Cardiac muscle cell (in vitro differentiated cells and primary cell): ENCODE data around the gene C9. TPM values are rescaled to one million over a fixed set of nuclear protein-coding genes. Genes with fewer than 3 reads are reported as not detected.

Experiments
- DNase-seq, 2 donors: peaks; one replicate each; pipeline versions ENCODE4 v3.0.0 to v3.0.0-alpha.2; 2010 to 2017; ENCODE audit warnings: low read depth in 1 of 2, low spot score in 1 of 2
- H3K27ac ChIP-seq: fragments of 200-600 bp; sonication (generic); 2 replicates; pipeline ENCODE4 v1.5.1; 2016
- H3K27me3 ChIP-seq: fragments of 200-600 bp; sonication (generic); 2 replicates; pipeline ENCODE4 v1.6.0; 2016; ENCODE audit warnings: control low read depth
- H3K36me3 ChIP-seq: fragments of 200-600 bp; sonication (generic); 2 replicates; pipeline ENCODE4 v1.5.1; 2016; ENCODE audit warnings: control low read depth
- H3K4me1 ChIP-seq: fragments of 200-600 bp; sonication (generic); 2 replicates; pipeline ENCODE4 v1.8.1; 2017; ENCODE audit warnings: low read depth, mild to moderate bottlenecking, mixed run types
- H3K4me3 ChIP-seq: fragments of 200-600 bp; sonication (generic); 2 replicates; pipeline ENCODE4 v1.5.1; 2016; ENCODE audit warnings: mild to moderate bottlenecking
- H3K9me3 ChIP-seq: fragments of 200-600 bp; sonication (generic); 2 replicates; pipeline ENCODE4 v1.5.1; 2017; ENCODE audit warnings: low read depth, mild to moderate bottlenecking, control low read depth
- polyA plus RNA-seq: library from polyadenylated mRNA; unstranded; fragments of >200 nt; fragmentation: Nextera tagmentation; extraction: Ambion mirVana; gene quantifications from 2 replicates; pipeline ENCODE4 v1.2.1, GENCODE V29; 2016
- total RNA-seq: library from RNA; depleted of rRNA; stranded (reverse); fragments of >200 nt; gene quantifications from 2 replicates; pipeline ENCODE4 v1.2.3, GENCODE V29; 2016
- TF ChIP-seq, protein P1 (sequence below): IDR thresholded peaks from 2 replicates; pipeline ENCODE4 v1.5.1; 2012; ENCODE audit warnings: low read depth, mild to moderate bottlenecking, low read length

Gene C9
- total and polyA plus RNA-seq, 2 experiments from 2014 or later: not detected

DNA sequence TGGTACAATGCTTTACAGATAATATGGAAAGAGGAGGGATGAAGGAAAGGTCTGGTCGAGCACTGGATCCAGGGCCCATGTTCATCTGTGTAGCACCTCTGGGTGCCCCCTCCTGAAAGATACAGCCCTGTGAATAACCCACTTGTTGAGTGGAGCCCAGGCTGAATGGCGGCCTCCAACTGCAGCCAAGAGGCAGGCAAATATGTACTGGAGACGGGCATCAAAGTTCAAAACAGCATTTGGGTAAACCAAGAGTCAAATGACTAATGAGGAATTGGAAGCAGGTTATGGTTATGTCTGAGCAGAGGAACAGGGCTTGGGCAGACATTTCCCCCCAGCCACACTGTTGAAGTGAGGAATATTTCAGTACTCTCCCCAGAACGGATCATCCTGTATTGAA, 1.1 kb downstream of the C9 start:
- H3K4me1 ChIP-seq: no peaks in the 10 kb centered on the region
- TF ChIP-seq, protein P1, sequence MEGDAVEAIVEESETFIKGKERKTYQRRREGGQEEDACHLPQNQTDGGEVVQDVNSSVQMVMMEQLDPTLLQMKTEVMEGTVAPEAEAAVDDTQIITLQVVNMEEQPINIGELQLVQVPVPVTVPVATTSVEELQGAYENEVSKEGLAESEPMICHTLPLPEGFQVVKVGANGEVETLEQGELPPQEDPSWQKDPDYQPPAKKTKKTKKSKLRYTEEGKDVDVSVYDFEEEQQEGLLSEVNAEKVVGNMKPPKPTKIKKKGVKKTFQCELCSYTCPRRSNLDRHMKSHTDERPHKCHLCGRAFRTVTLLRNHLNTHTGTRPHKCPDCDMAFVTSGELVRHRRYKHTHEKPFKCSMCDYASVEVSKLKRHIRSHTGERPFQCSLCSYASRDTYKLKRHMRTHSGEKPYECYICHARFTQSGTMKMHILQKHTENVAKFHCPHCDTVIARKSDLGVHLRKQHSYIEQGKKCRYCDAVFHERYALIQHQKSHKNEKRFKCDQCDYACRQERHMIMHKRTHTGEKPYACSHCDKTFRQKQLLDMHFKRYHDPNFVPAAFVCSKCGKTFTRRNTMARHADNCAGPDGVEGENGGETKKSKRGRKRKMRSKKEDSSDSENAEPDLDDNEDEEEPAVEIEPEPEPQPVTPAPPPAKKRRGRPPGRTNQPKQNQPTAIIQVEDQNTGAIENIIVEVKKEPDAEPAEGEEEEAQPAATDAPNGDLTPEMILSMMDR: no peak
- no peak overlapping the region for H3K27ac ChIP-seq
- no peaks in the 10 kb centered on the region for H3K27me3 ChIP-seq
- H3K4me3 ChIP-seq: no peak overlapping the region
- H3K9me3 ChIP-seq: no peaks in the 10 kb centered on the region
- no peaks in the 10 kb centered on the region for H3K36me3 ChIP-seq
- DNase-seq: no peak

DNA sequence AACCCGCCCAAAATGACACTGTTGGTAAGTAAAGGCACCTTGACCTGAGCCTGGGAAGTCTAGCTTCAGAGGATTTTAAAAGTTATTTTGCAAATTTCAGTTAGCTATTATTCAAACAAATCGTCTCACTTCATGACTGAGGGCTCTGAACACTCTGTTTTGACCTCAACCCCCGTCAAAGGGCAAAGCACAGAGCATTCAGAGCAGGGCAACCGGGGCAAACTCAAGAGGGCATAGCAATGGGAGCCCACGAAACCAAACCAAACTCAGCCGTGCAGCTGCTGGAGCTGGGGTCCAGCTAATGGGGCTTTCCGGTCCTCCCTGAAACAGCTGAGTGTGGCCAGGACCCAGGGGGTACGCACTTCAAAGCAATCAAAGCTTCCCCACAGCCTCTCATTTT, 1.6 kb downstream of the C9 start:
- Histone ChIP-seq H3K27ac (no peak overlapping the region), H3K36me3 (no peaks in the 10 kb centered on the region), H3K4me1 (no peaks in the 10 kb centered on the region), H3K4me3 (no peak overlapping the region), H3K27me3 (no peaks in the 10 kb centered on the region), H3K9me3 (no peaks in the 10 kb centered on the region)
- TF ChIP-seq, protein P1: no peak
- no peak for DNase-seq

DNA sequence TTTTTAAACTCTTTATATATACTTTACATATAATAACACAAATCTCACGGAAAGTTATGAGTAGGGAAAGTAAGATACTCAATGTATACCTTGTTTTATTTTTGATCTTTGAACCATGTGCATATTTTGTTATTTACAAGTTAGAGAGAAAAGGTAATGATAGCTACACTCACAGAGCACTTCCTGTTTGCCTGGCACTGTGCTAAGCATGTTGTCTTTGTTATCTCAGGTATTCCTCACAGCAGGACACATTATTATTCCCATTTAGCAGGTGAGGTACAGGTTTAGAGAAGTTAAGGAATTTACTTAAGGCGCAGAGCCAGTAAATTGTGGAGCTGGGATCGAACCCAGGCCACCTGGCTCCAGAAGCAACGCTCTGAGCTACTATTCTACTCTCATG, 3.0 kb downstream of the C9 start:
- no peak overlapping the region for H3K27ac ChIP-seq
- DNase-seq: no peak
- H3K27me3 ChIP-seq: no peaks in the 10 kb centered on the region
- H3K9me3 ChIP-seq: no peaks in the 10 kb centered on the region
- H3K36me3 ChIP-seq: no peaks in the 10 kb centered on the region
- TF ChIP-seq, protein P1: no peak
- no peaks in the 10 kb centered on the region for H3K4me1 ChIP-seq
- no peak overlapping the region for H3K4me3 ChIP-seq

DNA sequence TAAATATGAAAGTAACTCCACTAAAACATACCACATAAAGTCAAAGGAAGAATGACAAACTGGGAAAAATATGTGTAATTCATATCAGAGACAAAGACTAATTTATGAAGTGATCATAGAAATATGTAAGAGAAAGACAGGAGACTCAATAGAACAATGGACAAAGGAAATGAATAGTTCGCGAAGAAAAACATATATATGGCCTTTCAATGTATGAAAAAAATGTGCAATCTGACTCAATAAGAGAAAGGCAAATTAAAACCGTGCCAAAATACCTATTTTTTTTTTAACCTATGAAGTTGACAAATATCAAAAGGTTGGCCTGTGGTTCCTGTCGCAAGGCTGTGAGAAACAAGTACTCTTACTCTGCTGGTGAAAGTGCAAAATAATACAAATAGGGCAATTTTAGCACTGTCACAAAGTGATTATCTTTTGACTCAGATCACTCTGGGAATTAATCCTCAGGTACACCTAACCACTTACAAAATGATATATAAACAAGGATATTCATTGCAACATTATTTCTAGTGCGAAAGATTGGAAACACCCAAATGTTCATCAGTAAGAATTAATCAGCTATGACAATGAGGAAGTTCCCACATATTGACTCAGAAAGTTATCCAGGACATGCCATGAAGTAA, 3.7 kb downstream of the C9 start:
- TF ChIP-seq, protein P1: no peak
- Histone ChIP-seq H3K36me3 (no peaks in the 10 kb centered on the region), H3K9me3 (no peaks in the 10 kb centered on the region), H3K4me1 (no peaks in the 10 kb centered on the region), H3K27me3 (no peaks in the 10 kb centered on the region), H3K4me3 (no peak overlapping the region), H3K27ac (no peak overlapping the region)
- DNase-seq: no peak

DNA sequence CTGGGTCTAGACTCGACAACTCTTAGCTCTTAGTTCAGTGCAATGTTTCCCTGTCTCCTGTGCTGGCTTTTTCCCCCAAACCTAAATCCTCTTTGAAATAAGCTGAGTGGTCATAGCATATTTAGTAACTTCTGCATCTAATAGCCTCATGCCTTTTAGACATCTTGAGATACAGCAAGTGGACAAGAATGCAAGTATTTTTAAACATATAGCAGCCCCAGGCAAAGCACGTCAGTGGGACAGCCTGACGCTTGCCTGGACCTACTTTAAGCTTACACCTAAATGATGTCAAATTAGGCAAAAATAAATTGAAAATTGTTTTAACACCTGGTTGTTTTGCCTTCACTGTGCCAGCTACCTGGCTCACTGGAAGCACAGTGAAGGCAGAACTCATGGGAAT, 8.0 kb downstream of the C9 start:
- Histone ChIP-seq H3K9me3 (no peaks in the 10 kb centered on the region), H3K27me3 (no peaks in the 10 kb centered on the region), H3K36me3 (no peaks in the 10 kb centered on the region), H3K4me3 (no peak overlapping the region), H3K27ac (no peak overlapping the region), H3K4me1 (no peaks in the 10 kb centered on the region)
- TF ChIP-seq, protein P1: no peak
- DNase-seq: no peak
